ENCODE measurements around the gene EVPL.
A peak's percentile ranks its signal among the peaks of the same experiment; 100 is the strongest.
"Not testable (repeated sequence)": the region's sequence is repeated elsewhere in the genome, so short reads cannot be mapped to it uniquely, and the experiment has no call there.

The EVPL gene

GRCh38 chr17:76048025-76048605 is 21.0 kb upstream of the EVPL start:
- no peak for DNase-seq (ENCODE audit: low spot score)
- TF ChIP-seq CTCF (conservative IDR thresholded peaks at IDR 0.05; ENCODE audit: low read depth) = no peak
- CTCF ChIA-PET = no interaction called here
- POLR2A ChIA-PET (ENCODE audit: low non-redundant PET) = no interaction called here
- no peak overlapping the region for H3K27ac ChIP-seq

- ChIA-PET POLR2A (ENCODE audit: low non-redundant PET) (no interaction called here), CTCF (no interaction called here)
- peak; percentile 29 for DNase-seq (ENCODE audit: low spot score)
- H3K27ac ChIP-seq = no peak overlapping the region
- no peak for TF ChIP-seq CTCF (conservative IDR thresholded peaks at IDR 0.05; ENCODE audit: low read depth)
Observed at GRCh38 chr17:76046064-76046463, 19.0 kb upstream of the EVPL start.

- H3K27ac ChIP-seq; CTCF ChIA-PET; POLR2A ChIA-PET (ENCODE audit: low non-redundant PET); DNase-seq (ENCODE audit: low spot score): not testable (repeated sequence)
Observed at GRCh38 chr17:76044475-76045007, 17.4 kb upstream of the EVPL start.

GRCh38 chr17:76042868-76043267 is 15.8 kb upstream of the EVPL start:
- CTCF ChIA-PET; H3K27ac ChIP-seq; DNase-seq (ENCODE audit: low spot score); POLR2A ChIA-PET (ENCODE audit: low non-redundant PET): not testable (repeated sequence)

GRCh38 chr17:76040376-76040775 is 13.3 kb upstream of the EVPL start:
- POLR2A ChIA-PET (ENCODE audit: low non-redundant PET) = no interaction called here
- DNase-seq (ENCODE audit: low spot score) = no peak
- no peak overlapping the region; the same call in 1 of the 2 replicates for H3K27ac ChIP-seq
- CTCF ChIA-PET = no interaction called here
- TF ChIP-seq CTCF (conservative IDR thresholded peaks at IDR 0.05; ENCODE audit: low read depth) = no peak

- peak overlapping the region; percentile 27 for H3K27ac ChIP-seq
- POLR2A ChIA-PET (ENCODE audit: low non-redundant PET) = no interaction called here
- no peak for DNase-seq (ENCODE audit: low spot score)
- no peak for TF ChIP-seq CTCF (conservative IDR thresholded peaks at IDR 0.05; ENCODE audit: low read depth)
- CTCF ChIA-PET = interaction anchor here (0.6 kb wide), 1 partner anchor 48 kb away, joined by 3 read pairs; no protein-coding TSS in a partner anchor
Observed at GRCh38 chr17:76039121-76039520, 12.0 kb upstream of the EVPL start.

- CTCF ChIA-PET = interaction anchor here (1.0 to 1.3 kb wide), 2 partner anchors 24 to 32 kb away, joined by 4 read pairs; no protein-coding TSS in a partner anchor
- no peak for TF ChIP-seq CTCF (conservative IDR thresholded peaks at IDR 0.05; ENCODE audit: low read depth)
- DNase-seq (ENCODE audit: low spot score) = no peak
- POLR2A ChIA-PET (ENCODE audit: low non-redundant PET) = no interaction called here
- H3K27ac ChIP-seq = no peak overlapping the region
Observed at GRCh38 chr17:76038050-76038449, 10.9 kb upstream of the EVPL start.
